K562 (cell line): Measurements from ENCODE around the gene ZNF384. TPM values are rescaled to one million over a fixed set of nuclear protein-coding genes. Genes with fewer than 3 reads are reported as not detected.

ENCODE experiments used
- ASH1L ChIP-seq: fragments of 450-650 bp; IDR thresholded peaks from 2 replicates; pipeline ENCODE4 v1.6.1; 2018; ENCODE audit warnings: borderline replicate concordance, mild to moderate bottlenecking, low read depth; ENCODE audit not compliant: partially characterized antibody
- FOXK2 ChIP-seq, 2 experiments: fragments of 450-650 bp; IDR thresholded peaks in 1 of 2; conservative IDR thresholded peaks in 1 of 2; 2 replicates each; pipeline ENCODE4 v1.6.1; 2016; ENCODE audit warnings: low read depth in 2 of 2, mild to moderate bottlenecking in 1 of 2
- GATAD2B ChIP-seq: fragments of 450-650 bp; IDR thresholded peaks from 2 replicates; pipeline ENCODE4 v1.6.1; 2017; ENCODE audit warnings: mild to moderate bottlenecking, borderline replicate concordance
- KLF6 ChIP-seq: fragments of 250-450 bp; sonication (Bioruptor Pico); IDR thresholded peaks from 2 replicates; pipeline ENCODE4 v1.4.0; 2020; ENCODE audit warnings: mild to moderate bottlenecking, moderate library complexity, borderline replicate concordance
- ZNF282 ChIP-seq: sonication (generic); formaldehyde crosslinking; IDR thresholded peaks from 2 replicates; pipeline ENCODE4 v1.8.1; 2023; ENCODE audit warnings: missing genetic modification reagents
- ZNF609 ChIP-seq: sonication (generic); formaldehyde crosslinking; IDR thresholded peaks from 2 replicates; pipeline ENCODE4 v1.8.1; 2023; ENCODE audit warnings: missing genetic modification reagents, mild to moderate bottlenecking, borderline replicate concordance
- polyA plus RNA-seq, 8 experiments: library from polyadenylated mRNA; depleted of rRNA in 4 of 8; stranded (reverse) in 5 of 8; unstranded in 3 of 8; fragments of >200 nt; fragmentation: Nextera tagmentation in 2 of 8; fragmentation: Illumina TruSeq in 1 of 8; extraction: Ambion mirVana in 2 of 8; extraction: Trizol in 1 of 8; gene quantifications; 2 replicates each; pipeline versions ENCODE4 v1.2.1 to v1.2.3, GENCODE V29; 2011 to 2014; ENCODE audit warnings: inconsistent platforms in 1 of 8, missing spikeins in 1 of 8
- total RNA-seq, 7 experiments: library from RNA; depleted of rRNA in 6 of 7; stranded (reverse); fragments of >200 nt in 6 of 7; fragmentation: Illumina TruSeq in 2 of 7; extraction: Trizol in 2 of 7; gene quantifications; 2 replicates each; pipeline versions ENCODE4 v1.2.1 to v1.2.3, GENCODE V29; 2011 to 2021; ENCODE audit warnings: low replicate concordance in 1 of 7
- TF ChIP-seq, protein P1 (sequence below): fragments of 450-650 bp; IDR thresholded peaks from 2 replicates; pipeline ENCODE4 v1.6.1; 2016; ENCODE audit warnings: mild to moderate bottlenecking, moderate library complexity
- TF ChIP-seq, protein P2 (sequence below): sonication (generic); formaldehyde crosslinking; IDR thresholded peaks from 2 replicates; pipeline ENCODE4 v1.8.0; 2022; ENCODE audit warnings: missing genetic modification reagents, mild to moderate bottlenecking, moderate library complexity, borderline replicate concordance

ZNF384 gene
- total and polyA plus RNA-seq, 9 of the 15 experiments (the other 6 are each of a cell fraction or from before 2014, with no cell fraction given) = 0.36 to 64.8 (median 21.3) TPM

DNA sequence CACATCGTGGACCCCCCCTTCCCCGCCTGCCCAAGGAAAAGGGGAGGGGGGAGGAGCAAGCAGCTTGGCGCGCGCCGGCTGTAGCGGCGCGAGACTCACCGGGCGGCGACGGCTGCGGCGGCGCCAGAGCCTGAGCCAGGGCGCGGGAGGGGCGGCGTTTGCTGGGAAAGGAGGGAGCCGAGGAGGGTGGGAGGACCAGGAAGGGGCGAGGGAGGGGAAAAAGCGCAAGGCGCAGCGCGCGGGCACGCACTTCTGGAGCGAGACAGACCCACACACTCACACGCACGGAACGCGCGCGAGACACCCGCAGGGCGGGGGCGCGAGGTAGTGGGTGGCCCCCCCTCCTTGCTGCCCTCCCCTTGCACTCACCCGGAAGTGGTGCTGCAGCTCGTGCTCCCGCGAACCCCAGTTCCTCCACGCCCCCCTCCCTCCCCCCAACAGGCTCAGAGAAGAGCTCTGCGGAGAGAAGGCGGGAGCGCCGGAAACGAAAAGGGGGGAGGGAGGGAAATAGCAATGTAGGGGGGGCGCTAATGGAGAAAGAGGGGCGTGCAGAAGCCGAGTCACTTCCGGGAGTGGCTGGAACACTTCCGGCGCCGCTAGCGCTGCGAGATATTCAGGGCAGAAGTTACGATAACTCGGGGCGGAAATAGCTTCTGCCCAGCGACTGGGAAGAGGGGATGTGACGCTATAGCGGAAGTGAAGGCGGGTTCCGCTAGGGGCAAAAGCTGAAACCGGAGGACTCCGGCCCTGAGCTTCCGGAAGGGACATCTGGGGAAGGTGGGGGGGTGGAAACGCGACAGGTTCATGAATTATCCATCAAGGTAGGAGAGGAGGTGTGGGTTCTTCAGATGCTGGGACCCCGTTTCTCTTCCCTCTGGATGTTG lies at the start of gene ZNF384 (continued):
- no peak; the same call in 1 of the 2 replicates for TF ChIP-seq ZNF609 (CRISPR knock-in tag)
- no peak for TF ChIP-seq ZNF282 (CRISPR knock-in tag)
- TF ChIP-seq FOXK2 (conservative IDR thresholded peaks at IDR 0.05 in 1 of 2, IDR thresholded peaks at IDR 0.05 in 1 of 2; ENCODE audit: low read depth in 2 of 2) = peak; percentile 68 to 70
- peak; percentile 86 for TF ChIP-seq ASH1L
- TF ChIP-seq, protein P1, sequence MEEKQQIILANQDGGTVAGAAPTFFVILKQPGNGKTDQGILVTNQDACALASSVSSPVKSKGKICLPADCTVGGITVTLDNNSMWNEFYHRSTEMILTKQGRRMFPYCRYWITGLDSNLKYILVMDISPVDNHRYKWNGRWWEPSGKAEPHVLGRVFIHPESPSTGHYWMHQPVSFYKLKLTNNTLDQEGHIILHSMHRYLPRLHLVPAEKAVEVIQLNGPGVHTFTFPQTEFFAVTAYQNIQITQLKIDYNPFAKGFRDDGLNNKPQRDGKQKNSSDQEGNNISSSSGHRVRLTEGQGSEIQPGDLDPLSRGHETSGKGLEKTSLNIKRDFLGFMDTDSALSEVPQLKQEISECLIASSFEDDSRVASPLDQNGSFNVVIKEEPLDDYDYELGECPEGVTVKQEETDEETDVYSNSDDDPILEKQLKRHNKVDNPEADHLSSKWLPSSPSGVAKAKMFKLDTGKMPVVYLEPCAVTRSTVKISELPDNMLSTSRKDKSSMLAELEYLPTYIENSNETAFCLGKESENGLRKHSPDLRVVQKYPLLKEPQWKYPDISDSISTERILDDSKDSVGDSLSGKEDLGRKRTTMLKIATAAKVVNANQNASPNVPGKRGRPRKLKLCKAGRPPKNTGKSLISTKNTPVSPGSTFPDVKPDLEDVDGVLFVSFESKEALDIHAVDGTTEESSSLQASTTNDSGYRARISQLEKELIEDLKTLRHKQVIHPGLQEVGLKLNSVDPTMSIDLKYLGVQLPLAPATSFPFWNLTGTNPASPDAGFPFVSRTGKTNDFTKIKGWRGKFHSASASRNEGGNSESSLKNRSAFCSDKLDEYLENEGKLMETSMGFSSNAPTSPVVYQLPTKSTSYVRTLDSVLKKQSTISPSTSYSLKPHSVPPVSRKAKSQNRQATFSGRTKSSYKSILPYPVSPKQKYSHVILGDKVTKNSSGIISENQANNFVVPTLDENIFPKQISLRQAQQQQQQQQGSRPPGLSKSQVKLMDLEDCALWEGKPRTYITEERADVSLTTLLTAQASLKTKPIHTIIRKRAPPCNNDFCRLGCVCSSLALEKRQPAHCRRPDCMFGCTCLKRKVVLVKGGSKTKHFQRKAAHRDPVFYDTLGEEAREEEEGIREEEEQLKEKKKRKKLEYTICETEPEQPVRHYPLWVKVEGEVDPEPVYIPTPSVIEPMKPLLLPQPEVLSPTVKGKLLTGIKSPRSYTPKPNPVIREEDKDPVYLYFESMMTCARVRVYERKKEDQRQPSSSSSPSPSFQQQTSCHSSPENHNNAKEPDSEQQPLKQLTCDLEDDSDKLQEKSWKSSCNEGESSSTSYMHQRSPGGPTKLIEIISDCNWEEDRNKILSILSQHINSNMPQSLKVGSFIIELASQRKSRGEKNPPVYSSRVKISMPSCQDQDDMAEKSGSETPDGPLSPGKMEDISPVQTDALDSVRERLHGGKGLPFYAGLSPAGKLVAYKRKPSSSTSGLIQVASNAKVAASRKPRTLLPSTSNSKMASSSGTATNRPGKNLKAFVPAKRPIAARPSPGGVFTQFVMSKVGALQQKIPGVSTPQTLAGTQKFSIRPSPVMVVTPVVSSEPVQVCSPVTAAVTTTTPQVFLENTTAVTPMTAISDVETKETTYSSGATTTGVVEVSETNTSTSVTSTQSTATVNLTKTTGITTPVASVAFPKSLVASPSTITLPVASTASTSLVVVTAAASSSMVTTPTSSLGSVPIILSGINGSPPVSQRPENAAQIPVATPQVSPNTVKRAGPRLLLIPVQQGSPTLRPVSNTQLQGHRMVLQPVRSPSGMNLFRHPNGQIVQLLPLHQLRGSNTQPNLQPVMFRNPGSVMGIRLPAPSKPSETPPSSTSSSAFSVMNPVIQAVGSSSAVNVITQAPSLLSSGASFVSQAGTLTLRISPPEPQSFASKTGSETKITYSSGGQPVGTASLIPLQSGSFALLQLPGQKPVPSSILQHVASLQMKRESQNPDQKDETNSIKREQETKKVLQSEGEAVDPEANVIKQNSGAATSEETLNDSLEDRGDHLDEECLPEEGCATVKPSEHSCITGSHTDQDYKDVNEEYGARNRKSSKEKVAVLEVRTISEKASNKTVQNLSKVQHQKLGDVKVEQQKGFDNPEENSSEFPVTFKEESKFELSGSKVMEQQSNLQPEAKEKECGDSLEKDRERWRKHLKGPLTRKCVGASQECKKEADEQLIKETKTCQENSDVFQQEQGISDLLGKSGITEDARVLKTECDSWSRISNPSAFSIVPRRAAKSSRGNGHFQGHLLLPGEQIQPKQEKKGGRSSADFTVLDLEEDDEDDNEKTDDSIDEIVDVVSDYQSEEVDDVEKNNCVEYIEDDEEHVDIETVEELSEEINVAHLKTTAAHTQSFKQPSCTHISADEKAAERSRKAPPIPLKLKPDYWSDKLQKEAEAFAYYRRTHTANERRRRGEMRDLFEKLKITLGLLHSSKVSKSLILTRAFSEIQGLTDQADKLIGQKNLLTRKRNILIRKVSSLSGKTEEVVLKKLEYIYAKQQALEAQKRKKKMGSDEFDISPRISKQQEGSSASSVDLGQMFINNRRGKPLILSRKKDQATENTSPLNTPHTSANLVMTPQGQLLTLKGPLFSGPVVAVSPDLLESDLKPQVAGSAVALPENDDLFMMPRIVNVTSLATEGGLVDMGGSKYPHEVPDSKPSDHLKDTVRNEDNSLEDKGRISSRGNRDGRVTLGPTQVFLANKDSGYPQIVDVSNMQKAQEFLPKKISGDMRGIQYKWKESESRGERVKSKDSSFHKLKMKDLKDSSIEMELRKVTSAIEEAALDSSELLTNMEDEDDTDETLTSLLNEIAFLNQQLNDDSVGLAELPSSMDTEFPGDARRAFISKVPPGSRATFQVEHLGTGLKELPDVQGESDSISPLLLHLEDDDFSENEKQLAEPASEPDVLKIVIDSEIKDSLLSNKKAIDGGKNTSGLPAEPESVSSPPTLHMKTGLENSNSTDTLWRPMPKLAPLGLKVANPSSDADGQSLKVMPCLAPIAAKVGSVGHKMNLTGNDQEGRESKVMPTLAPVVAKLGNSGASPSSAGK = no peak
- TF ChIP-seq, protein P2, sequence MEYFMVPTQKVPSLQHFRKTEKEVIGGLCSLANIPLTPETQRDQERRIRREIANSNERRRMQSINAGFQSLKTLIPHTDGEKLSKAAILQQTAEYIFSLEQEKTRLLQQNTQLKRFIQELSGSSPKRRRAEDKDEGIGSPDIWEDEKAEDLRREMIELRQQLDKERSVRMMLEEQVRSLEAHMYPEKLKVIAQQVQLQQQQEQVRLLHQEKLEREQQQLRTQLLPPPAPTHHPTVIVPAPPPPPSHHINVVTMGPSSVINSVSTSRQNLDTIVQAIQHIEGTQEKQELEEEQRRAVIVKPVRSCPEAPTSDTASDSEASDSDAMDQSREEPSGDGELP (CRISPR knock-in tag) = peak; percentile 58; the same call in 1 of the 2 replicates
- TF ChIP-seq KLF6 (CRISPR knock-in tag) = no peak
- TF ChIP-seq GATAD2B = no peak
